ENCODE measurements around the gene TTLL11.
"Not testable (repeated sequence)": the region's sequence is repeated elsewhere in the genome, so short reads cannot be mapped to it uniquely, and the experiment has no call there.

The TTLL11 gene

GRCh38 chr9:122124528-122124927 is 31.4 kb upstream of the TTLL11 start:
- no peak for DNase-seq

DNA sequence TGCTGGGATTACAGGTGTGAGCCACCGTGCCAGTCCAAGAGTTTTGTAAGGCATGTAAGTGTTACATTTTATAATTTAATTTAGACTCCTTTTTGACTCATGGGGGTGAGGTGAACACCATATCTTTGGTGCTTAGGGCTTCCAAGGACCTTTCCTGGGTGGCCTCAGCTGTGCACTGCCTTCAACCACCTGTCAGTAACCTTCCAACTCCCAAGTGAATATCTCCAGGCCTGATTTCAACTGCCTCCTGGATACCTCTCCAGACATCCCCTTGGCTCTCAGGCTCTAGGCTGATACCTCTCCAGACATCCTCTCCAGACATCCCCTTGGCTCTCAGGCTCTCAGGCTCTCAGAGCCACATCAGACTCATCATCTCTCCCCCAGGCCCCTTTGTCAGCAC is 30.9 kb upstream of the TTLL11 start:
- DNase-seq = no peak

GRCh38 chr9:122122903-122123632 is 30.0 kb upstream of the TTLL11 start:
- DNase-seq = peak; percentile 74

DNA sequence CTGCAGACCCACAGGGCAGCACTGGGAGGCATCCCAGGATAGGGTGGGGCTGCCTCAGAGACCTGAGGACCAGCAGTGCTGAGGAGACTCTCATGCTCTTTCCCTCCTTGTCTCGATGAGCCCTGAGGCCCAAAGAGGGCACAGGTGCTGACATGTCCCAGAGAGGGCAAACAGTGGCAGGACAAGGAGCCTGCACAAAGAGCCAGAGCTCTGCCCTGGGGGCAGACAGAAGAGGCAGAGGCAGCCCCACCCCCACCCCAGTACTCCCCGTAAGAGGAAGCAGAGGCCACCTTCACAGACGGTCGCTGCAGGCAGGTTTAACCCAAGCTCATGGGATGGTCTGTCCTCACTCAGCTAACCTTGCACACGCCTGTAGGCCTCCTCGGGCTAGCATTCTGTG is 29.4 kb upstream of the TTLL11 start:
- DNase-seq = no peak

- DNase-seq = no peak
These were observed 28.8 kb upstream of the TTLL11 start for GRCh38 chr9:122121931-122122330.

GRCh38 chr9:122121391-122121790 is 28.3 kb upstream of the TTLL11 start:
- no peak for DNase-seq

DNA sequence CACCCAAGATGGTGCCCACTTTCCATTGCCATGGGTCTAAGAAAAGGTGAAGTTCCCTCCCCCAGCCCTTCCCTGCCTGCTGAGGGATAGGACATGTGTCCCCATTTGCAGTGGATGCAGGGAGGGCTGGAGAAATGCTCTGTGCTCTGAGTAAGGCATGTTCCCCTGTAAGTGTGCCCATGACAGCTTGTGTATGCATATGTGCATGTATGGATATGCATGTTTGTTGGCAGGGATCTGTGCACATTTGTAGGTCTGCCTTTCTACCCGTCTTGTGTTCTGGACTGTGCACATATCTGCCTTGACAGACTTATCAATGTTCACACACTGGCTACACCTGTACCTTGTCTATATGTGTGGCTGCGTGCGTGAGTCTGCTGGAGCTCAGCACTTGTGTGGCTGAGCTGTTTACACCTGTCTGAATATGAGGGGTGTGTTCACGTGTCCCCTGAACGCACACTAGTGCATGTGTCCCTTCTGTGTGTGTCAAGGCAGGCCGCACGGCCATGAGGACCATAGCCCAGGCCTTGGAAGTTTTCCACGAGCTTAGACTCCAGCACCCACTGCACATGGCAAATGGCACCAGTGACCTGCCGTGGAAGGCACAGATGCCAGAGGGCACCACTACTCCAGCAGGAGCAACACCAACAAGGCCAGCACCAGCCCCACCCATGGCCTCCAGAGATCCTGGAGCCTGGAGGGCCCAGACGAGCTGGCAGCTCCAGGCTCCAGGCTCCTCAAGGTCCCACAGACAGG is 27.4 kb upstream of the TTLL11 start:
- no peak for DNase-seq

- no peak for DNase-seq
These were observed 26.6 kb upstream of the TTLL11 start for GRCh38 chr9:122119721-122120120.

DNA sequence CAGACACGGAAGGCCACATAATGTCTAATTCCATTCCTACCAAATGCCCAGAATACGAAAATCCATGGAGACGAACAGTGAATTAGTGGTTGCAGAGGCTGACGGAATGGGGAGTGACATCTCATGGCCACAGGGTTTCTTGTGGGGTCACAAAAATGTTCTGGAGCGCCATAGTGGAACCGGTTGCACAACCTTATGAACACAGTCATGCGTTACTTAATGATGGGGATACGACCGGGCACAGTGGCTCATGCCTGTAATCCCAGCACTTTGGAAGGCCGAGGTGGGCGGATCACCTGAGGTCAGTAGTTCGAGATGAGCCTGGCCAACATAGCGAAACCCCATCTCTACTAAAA is 26.0 kb upstream of the TTLL11 start:
- no peak for DNase-seq

DNA sequence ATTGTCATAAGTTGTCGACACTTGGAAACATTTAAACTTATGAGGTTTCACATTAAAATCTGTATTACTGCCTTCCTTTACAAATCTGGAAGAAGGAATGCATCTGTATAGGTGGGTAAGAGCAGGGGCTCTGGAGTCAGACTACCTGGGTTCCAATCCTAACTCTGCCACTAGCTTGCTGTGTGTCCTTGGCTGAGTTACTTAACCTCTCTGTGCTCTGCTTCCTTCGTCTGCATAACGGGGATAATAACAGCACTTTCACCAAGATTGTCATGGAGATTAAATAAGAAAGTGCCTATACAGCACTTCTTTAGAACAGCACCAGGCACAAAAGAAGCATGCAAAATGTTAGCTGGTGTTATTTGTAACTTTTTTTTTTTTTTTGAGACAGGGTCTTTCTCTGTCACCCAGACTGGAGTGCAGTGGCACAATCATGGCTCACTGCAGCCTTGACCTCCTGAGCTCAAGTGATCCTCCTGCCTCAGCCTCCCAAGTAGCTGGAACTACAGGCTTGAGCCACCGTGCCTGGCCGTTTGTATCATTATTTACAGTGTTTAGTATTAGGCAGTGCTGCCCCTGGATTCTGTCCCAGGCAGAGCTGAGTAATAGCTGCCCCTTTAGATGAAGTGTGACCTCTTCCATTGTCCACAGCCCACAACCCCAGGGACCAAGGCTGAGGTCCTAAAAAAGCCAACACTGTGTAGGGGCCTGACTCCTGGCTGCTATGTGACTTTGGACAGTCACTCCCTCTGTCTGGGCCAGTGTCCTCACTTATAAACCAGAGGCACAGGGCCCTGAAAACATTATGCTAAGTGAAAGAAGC is 25.4 kb upstream of the TTLL11 start:
- DNase-seq = no peak

DNA sequence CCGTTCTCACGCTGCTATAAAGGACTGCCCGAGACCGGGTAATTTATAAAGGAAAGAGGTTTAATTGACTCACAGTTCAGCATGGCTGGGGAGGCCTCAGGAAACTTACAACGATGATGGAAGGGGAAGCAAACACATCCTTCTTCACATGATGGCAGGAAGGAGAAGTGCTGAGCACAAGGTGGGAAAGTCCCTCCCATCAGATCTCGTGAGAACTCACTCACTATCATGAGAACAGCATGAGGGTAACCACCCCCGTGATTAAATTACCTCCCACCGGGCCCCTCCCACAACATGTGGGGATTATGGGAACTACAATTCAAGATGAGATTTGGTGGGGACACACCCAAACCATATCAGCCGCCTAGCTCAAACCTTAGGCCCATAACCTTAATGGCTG is 24.1 kb upstream of the TTLL11 start:
- not testable (repeated sequence) for DNase-seq

DNA sequence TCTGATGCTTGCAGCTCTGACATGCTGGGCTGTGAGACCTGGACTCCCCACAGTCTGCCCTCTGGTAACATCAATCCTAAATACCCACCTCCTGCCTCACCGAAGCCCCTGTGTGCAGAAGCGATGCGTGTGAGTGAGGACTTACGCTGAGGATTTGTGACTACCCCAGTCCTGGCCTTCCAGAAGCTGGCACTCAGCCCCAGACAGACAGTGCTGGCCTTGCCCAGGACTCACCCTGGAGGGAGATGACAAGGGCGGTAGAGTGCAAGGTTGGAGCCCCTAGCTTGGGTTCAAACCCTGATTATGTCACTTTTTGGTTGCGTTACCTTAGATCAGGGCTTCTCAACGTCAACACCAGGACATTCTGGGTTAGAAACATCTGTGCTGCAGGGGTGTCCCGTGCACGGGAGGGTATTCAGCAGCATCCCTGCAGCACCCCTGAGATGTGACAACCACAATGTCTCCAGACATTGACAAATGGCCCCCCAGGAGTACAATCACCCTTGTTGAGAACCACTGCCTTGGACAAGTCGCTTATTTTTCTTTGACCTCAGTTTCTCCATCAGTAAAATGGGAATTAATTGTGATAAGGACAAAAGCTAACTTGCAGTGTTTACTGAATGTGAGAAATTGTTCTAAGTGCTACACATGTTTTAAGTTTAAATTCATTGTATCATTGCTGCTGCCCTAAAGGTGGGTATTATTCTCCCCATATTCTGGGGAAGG is 23.5 kb upstream of the TTLL11 start:
- no peak for DNase-seq

GRCh38 chr9:122116040-122116439 is 22.9 kb upstream of the TTLL11 start:
- DNase-seq = no peak

- DNase-seq = no peak
These were observed 22.3 kb upstream of the TTLL11 start for GRCh38 chr9:122115176-122116035.

- no peak for DNase-seq
These were observed 20.5 kb upstream of the TTLL11 start for GRCh38 chr9:122113574-122113973.

GRCh38 chr9:122112238-122112637 is 19.1 kb upstream of the TTLL11 start:
- DNase-seq = no peak

DNA sequence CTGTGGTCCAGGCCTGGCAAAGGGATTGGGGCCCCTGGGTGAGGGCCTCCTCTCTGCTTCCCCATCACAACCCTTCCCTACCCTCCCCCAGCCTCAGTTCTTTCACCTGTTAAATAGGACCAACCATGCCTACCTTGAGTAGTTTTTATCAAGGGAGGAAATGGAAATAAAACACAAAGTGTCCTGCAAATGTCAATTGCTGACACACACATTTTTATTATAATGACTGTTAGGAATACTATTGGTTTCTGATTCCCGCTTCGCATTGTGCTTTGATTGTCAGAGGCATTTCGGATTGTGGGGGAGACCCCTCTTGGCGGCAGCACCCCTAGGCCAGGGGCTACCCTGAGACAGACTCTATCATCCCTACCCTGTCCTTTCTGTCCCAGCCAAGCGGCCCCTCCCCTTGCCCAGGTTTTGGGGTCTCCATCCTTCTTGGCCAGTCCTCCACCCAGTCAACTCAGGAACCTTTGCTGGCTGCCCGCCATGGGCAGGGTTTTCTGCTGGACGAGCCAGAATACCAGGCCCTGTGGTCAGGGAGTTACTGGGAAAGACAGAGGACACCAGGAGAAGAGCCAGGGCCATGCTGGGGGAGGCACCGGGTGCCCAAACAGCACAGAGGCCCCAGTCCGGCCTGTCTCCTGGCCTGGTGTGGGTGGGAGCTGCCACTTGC is 18.4 kb upstream of the TTLL11 start:
- no peak for DNase-seq

DNA sequence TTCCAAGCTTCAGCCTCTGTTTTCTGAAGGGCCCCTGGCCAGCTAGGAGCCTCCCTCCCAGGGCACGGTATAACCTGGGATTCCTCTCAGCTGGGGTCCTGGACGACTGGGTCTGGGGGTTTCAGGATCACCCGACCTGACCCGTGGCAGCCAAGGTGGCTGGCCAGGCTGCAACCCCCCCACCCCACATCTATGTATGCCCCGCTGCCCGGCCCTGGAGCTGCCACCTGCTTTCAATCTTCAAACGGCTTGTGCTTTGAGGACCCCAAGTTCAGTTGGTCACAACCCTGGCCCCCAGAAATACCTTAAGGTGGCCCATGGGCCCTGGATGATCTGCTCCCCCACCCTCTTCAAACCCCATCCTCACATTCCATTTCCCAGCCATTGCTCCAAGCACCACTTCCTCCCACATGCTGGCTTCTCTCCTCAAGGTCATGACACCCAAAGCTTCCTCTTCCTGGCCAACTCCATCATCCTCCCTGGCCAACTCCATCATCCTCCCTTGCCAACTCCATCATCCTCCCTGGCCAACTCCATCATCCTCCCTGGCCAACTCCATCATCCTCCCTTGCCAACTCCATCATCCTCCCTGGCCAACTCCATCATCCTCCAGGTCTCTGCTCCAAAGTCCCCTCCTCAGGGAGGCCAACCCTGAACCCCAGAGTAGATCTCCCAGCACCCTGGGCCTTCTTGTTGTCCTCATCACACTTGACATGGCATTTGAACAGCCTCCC is 17.2 kb upstream of the TTLL11 start:
- no peak for DNase-seq

- DNase-seq = no peak
These were observed 16.1 kb upstream of the TTLL11 start for GRCh38 chr9:122109035-122109813.

GRCh38 chr9:122107291-122107805 is 14.2 kb upstream of the TTLL11 start:
- no peak for DNase-seq

All from CD4-positive, alpha-beta T cell treated with Interleukin-6 for 4 hours (primary cell).